Measurements from ENCODE around the gene ACTL7A. TPM values are rescaled to one million over a fixed set of nuclear protein-coding genes. Genes with fewer than 3 reads are reported as not detected.

Gene ACTL7A
- total and polyA plus RNA-seq, 2 donors (not counting 1 experiment from before 2014, with no cell fraction given): not detected

DNA sequence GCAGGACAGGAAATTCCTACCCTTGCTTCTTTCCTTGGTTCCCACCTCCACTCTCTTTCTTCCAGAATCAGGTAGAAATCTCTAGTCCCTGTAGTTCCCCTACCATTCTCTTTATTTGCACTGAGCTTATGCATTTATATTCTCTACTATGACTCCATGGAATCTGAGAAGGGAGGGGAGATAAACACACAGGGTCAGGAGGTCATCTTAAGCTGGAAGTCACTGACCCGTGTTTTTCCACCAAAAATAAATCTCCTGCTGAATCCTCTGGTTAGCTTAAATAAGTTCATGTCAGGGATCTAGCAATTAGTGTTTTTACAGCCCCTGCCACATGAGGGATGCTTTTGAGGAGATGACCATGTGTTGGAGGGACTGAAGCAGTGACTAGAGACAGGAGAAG lies 10.0 kb upstream of the ACTL7A start:
- 80% methylated on average over 1 of the region's 1 CpG for WGBS (ENCODE audit: insufficient coverage)
- no peak overlapping the region for H3K27ac ChIP-seq (ENCODE audit: low read length in 2 of 2)
- H3K9me3 ChIP-seq (ENCODE audit: control extremely low read depth in 1 of 3, control insufficient read depth in 2 of 3, insufficient read depth in 1 of 3, low read length in 2 of 3): no peaks in the 10 kb centered on the region
- H3K4me3 ChIP-seq (ENCODE audit: control extremely low read depth in 1 of 5, extremely low read depth in 1 of 5, insufficient read depth in 1 of 5, low read depth in 2 of 5, low read length in 4 of 5): no peak overlapping the region
- TF ChIP-seq EZH2 (IDR thresholded peaks at IDR 0.05; ENCODE audit: borderline replicate concordance, insufficient read depth, low read depth, low read length, poor library complexity, severe bottlenecking): no peak
- TF ChIP-seq, protein P1, sequence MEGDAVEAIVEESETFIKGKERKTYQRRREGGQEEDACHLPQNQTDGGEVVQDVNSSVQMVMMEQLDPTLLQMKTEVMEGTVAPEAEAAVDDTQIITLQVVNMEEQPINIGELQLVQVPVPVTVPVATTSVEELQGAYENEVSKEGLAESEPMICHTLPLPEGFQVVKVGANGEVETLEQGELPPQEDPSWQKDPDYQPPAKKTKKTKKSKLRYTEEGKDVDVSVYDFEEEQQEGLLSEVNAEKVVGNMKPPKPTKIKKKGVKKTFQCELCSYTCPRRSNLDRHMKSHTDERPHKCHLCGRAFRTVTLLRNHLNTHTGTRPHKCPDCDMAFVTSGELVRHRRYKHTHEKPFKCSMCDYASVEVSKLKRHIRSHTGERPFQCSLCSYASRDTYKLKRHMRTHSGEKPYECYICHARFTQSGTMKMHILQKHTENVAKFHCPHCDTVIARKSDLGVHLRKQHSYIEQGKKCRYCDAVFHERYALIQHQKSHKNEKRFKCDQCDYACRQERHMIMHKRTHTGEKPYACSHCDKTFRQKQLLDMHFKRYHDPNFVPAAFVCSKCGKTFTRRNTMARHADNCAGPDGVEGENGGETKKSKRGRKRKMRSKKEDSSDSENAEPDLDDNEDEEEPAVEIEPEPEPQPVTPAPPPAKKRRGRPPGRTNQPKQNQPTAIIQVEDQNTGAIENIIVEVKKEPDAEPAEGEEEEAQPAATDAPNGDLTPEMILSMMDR (IDR thresholded peaks at IDR 0.05): no peak
- H3K4me1 ChIP-seq (ENCODE audit: control insufficient read depth in 2 of 2, insufficient read depth in 2 of 2, low read length in 2 of 2): no peaks in the 10 kb centered on the region
- no peaks in the 10 kb centered on the region for H3K4me1 Mint-ChIP-seq
- DNase-seq: no peak
- no peak overlapping the region for H3K4me2 ChIP-seq (replicated peaks; ENCODE audit: low read depth, low read length, poor library complexity, severe bottlenecking)
- no peaks in the 10 kb centered on the region for H3K27me3 ChIP-seq (replicated peaks in 1 of 4; ENCODE audit: control extremely low read depth in 1 of 4, control insufficient read depth in 3 of 4, insufficient read depth in 4 of 4, low read length in 3 of 4)
- peaks cover 12% of the 10 kb centered on the region for H3K27me3 Mint-ChIP-seq
- no peak overlapping the region for H3K4me3 Mint-ChIP-seq
- ATAC-seq (ENCODE audit: low read depth): no peak
- H3K27ac Mint-ChIP-seq: no peak overlapping the region
- no peak overlapping the region for H3K9ac ChIP-seq (ENCODE audit: low read length)
- H3K36me3 ChIP-seq (replicated peaks in 1 of 2; ENCODE audit: control extremely low read depth in 1 of 2, control insufficient read depth in 1 of 2, extremely low read depth in 1 of 2, insufficient read depth in 2 of 2, low read length in 1 of 2): no peaks in the 10 kb centered on the region
- no peak overlapping the region for H2AFZ ChIP-seq (ENCODE audit: insufficient read depth, low read depth, low read length, poor library complexity, severe bottlenecking)
- intact Hi-C loops (cut with micrococcal nuclease): no loop called here
- no peaks in the 10 kb centered on the region for H3K9me3 Mint-ChIP-seq (ENCODE audit: insufficient read depth)
- H4K20me1 ChIP-seq (ENCODE audit: control insufficient read depth, insufficient read depth, low read length, poor library complexity, severe bottlenecking): no peaks in the 10 kb centered on the region
- ChIA-PET CTCF (interaction anchor here (0.9 kb wide), 1 partner anchor 90 kb away, joined by 3 read pairs; no protein-coding TSS in a partner anchor), POLR2A (no interaction called here)
- no peaks in the 10 kb centered on the region for H3K79me2 ChIP-seq (ENCODE audit: control insufficient read depth, insufficient read depth, low read length)

DNA sequence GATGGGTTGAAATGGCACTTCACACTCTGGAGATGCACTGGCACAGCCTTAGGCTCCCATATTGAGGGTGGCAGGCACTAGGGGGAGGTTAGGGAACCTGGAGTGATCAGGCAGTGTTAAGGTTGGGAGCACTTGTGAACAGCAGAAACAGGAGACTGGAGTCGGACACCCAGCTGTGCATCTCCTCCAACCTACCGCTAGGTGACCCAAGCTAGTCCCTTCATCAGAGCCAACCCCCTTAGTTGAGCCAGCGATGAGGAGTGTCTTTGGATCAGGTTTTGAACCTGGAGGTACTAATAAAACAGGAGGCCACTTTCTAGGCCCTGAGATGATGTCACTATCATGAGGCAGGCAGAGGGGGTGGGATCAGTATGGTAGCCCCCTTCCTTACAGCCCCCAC lies 8.0 kb upstream of the ACTL7A start:
- WGBS (ENCODE audit: insufficient coverage): 80% methylated on average over 1 of the region's 3 CpGs

More for the DNA sequence above, 8.0 kb upstream of the ACTL7A start:
- H3K9ac ChIP-seq (ENCODE audit: low read length): no peak overlapping the region
- H3K4me3 ChIP-seq (ENCODE audit: control extremely low read depth in 1 of 5, extremely low read depth in 1 of 5, insufficient read depth in 1 of 5, low read depth in 2 of 5, low read length in 4 of 5): no peak overlapping the region
- Mint-ChIP-seq H3K27ac (no peak overlapping the region), H3K4me1 (no peaks in the 10 kb centered on the region), H3K4me3 (no peak overlapping the region), H3K27me3 (peaks cover 9% of the 10 kb centered on the region), H3K9me3 (ENCODE audit: insufficient read depth) (no peaks in the 10 kb centered on the region)
- no peaks in the 10 kb centered on the region for H3K27me3 ChIP-seq (replicated peaks in 1 of 4; ENCODE audit: control extremely low read depth in 1 of 4, control insufficient read depth in 3 of 4, insufficient read depth in 4 of 4, low read length in 3 of 4)
- no peak overlapping the region for H3K27ac ChIP-seq (ENCODE audit: low read length in 2 of 2)
- H3K79me2 ChIP-seq (ENCODE audit: control insufficient read depth, insufficient read depth, low read length): no peaks in the 10 kb centered on the region
- no peaks in the 10 kb centered on the region for H4K20me1 ChIP-seq (ENCODE audit: control insufficient read depth, insufficient read depth, low read length, poor library complexity, severe bottlenecking)
- no peaks in the 10 kb centered on the region for H3K4me1 ChIP-seq (ENCODE audit: control insufficient read depth in 2 of 2, insufficient read depth in 2 of 2, low read length in 2 of 2)
- POLR2A ChIA-PET: no interaction called here
- no peaks in the 10 kb centered on the region for H3K9me3 ChIP-seq (ENCODE audit: control extremely low read depth in 1 of 3, control insufficient read depth in 2 of 3, insufficient read depth in 1 of 3, low read length in 2 of 3)
- TF ChIP-seq EZH2 (IDR thresholded peaks at IDR 0.05; ENCODE audit: borderline replicate concordance, insufficient read depth, low read depth, low read length, poor library complexity, severe bottlenecking): no peak
- TF ChIP-seq, protein P1 (IDR thresholded peaks at IDR 0.05): no peak
- intact Hi-C loops (cut with micrococcal nuclease): no loop called here
- H3K36me3 ChIP-seq (replicated peaks in 1 of 2; ENCODE audit: control extremely low read depth in 1 of 2, control insufficient read depth in 1 of 2, extremely low read depth in 1 of 2, insufficient read depth in 2 of 2, low read length in 1 of 2): no peaks in the 10 kb centered on the region
- no peak overlapping the region for H2AFZ ChIP-seq (ENCODE audit: insufficient read depth, low read depth, low read length, poor library complexity, severe bottlenecking)
- ATAC-seq (ENCODE audit: low read depth) (no peak), DNase-seq (no peak)
- no peak overlapping the region for H3K4me2 ChIP-seq (replicated peaks; ENCODE audit: low read depth, low read length, poor library complexity, severe bottlenecking)
- CTCF ChIA-PET: no interaction called here

Measured in B cell (primary cell).